GM21619 (cell line): ENCODE measurements around the gene MAGEA1.
"Not testable (repeated sequence)": the region's sequence is repeated elsewhere in the genome, so short reads cannot be mapped to it uniquely, and the experiment has no call there.

Source experiments
- ATAC-seq: cut with Tn5 transposase; IDR thresholded peaks from one replicate; pipeline ENCODE4 v1.9.1; 2021; ENCODE audit not compliant: unreplicated experiment

Gene MAGEA1, protein sequence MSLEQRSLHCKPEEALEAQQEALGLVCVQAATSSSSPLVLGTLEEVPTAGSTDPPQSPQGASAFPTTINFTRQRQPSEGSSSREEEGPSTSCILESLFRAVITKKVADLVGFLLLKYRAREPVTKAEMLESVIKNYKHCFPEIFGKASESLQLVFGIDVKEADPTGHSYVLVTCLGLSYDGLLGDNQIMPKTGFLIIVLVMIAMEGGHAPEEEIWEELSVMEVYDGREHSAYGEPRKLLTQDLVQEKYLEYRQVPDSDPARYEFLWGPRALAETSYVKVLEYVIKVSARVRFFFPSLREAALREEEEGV

GRCh38 chrX:153179131-153179530 lies at the start of gene MAGEA1:
Gene MAGEA1, plus strand, starts transcription at chrX:153179284. Its CDS starts 3,106 bp downstream, at chrX:153182390.
- ATAC-seq = no peak

GRCh38 chrX:153132924-153133323 lies 46.2 kb upstream of the MAGEA1 start:
- not testable (repeated sequence) for ATAC-seq

GRCh38 chrX:153139074-153139473 lies 40.0 kb upstream of the MAGEA1 start:
- not testable (repeated sequence) for ATAC-seq

- not testable (repeated sequence) for ATAC-seq
Observed at GRCh38 chrX:153146288-153146687, 32.8 kb upstream of the MAGEA1 start.

- ATAC-seq = no peak
Observed at GRCh38 chrX:153153516-153153915, 25.6 kb upstream of the MAGEA1 start.

GRCh38 chrX:153157450-153157849 lies 21.6 kb upstream of the MAGEA1 start:
- no peak for ATAC-seq

DNA sequence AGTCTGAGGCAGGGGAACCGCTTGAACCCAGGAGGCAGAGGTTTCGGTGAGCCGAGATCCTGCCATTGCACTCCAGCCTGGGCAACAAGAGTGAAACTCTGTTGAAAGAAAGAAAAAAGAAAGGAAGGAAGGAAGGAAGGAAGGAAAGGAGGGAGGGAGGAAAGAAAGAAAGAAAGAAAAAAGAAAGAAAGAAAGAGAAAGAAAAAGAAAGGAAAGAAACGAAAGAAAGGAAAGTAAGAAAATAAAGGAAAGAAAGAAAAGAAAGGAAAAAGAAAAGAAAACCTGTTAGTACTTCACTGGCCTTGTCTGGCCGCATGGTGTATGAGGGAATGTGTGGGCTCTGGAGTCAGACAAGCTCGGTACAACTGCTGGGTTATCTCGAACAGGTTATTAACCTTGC lies 20.8 kb upstream of the MAGEA1 start:
- no peak for ATAC-seq

GRCh38 chrX:153161952-153162351 lies 17.1 kb upstream of the MAGEA1 start:
- no peak for ATAC-seq

GRCh38 chrX:153164733-153165132 lies 14.4 kb upstream of the MAGEA1 start:
- no peak for ATAC-seq

- not testable (repeated sequence) for ATAC-seq
Observed at GRCh38 chrX:153168423-153168822, 10.7 kb upstream of the MAGEA1 start.

DNA sequence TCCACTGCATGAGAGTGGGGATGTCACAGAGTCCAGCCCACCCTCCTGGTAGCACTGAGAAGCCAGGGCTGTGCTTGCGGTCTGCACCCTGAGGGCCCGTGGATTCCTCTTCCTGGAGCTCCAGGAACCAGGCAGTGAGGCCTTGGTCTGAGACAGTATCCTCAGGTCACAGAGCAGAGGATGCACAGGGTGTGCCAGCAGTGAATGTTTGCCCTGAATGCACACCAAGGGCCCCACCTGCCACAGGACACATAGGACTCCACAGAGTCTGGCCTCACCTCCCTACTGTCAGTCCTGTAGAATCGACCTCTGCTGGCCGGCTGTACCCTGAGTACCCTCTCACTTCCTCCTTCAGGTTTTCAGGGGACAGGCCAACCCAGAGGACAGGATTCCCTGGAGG lies 2.7 kb downstream of the MAGEA1 start:
- no peak for ATAC-seq

GRCh38 chrX:153184787-153185186 lies 5.7 kb downstream of the MAGEA1 start:
- ATAC-seq = no peak

DNA sequence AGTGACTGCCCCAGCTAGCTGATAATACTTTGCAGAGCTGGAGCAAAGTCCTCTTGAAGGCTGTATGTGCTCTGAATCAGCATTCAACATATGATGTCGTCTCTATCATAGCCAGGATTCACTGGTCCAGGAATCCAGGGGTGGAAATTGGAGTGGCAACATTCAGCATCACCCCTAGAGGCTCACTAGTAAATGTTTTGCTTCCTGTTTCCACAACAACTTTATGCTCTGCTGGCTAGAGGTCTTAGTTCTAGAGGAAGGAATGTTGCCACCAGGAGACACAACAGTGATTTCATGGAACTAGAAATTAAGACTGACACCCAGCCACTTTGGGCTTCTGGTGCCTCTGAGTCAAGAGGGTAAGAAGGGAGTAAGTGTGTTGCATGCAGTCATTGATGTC lies 11.3 kb downstream of the MAGEA1 start:
- no peak for ATAC-seq

DNA sequence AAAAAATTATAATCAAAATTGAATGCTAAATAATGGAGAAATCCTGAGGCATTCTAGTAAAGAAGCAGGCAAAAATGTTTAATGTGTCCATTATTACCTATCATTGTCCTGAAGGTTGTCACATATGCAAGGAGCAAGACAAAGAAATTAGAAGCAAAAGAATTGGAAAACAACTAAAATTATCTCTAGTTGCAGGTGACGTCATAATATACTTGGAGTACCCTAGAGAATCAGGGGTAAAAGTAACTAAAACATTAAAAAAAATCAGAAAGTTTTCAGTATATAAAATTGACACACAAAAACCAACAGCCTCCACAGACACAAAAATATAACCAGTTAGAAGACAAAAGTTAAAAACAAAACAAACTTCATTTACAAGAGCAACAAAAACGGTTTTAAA lies 21.4 kb downstream of the MAGEA1 start:
- ATAC-seq = no peak

- no peak for ATAC-seq
Observed at GRCh38 chrX:153206425-153207046, 27.5 kb downstream of the MAGEA1 start.

- no peak for ATAC-seq
Observed at GRCh38 chrX:153209347-153209746, 30.3 kb downstream of the MAGEA1 start.

DNA sequence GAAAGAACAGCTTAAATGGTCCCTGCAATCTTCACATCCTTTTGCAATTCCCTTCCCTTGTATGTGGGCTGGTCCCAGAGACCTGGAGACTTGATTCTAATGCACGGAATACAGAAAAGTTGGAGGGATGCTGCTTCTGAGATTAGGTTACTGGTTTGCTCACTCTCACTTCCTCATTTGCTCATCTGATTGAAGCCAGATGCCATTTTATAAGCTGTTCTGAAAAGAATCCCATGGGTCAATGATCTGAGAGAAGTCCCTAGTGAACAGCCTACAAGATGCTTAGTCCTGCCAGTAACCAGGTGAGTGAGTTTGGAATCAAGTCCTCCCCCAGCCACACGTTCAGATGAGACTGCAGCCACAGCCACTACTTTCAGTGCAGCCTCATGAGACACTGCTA lies 35.9 kb downstream of the MAGEA1 start:
- ATAC-seq = peak; percentile 53

GRCh38 chrX:153216926-153217325 lies 37.8 kb downstream of the MAGEA1 start:
- ATAC-seq = no peak

DNA sequence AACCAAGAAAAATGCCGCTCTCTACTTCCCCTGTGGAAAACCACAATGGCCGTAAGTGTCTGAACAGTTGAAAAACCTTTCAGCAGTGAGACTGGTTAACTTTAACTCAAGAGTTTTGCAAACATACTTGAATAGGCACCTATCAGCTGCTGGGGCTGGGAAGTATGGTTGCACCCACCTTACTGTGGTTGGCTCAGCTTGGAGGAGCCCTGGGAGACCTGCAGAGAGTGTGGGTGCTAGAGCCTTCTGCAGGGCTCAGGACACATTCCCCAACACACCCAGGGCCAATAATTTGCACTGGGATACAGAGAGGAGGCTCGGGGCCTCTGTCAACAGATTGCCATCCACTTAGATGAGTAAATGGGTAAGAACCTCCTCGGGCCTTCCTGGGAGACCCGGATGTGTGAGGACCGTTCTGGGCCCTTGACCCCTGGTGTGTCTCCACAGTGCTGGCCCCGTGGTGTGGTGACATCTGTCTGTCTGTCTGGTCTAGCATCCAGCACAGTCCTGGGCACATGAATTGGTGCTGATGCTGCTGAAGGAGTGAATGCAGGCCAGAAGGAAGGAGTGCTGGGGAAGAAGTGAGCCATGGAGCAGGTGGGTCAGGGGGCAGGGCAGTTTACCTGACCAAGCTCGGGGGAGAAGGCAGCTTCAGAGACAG lies 46.5 kb downstream of the MAGEA1 start:
- no peak for ATAC-seq

- no peak for ATAC-seq
Observed at GRCh38 chrX:153226344-153227185, 47.5 kb downstream of the MAGEA1 start.
